Keratinocyte (primary cell): ENCODE measurements around the gene CTNNBL1. TPM values are rescaled to one million over a fixed set of nuclear protein-coding genes. Genes with fewer than 3 reads are reported as not detected.

Source experiments
- DNase-seq: peaks from one replicate; pipeline ENCODE4 v3.0.0-alpha.2; 2011; ENCODE audit warnings: low read depth, missing footprints, low spot score
- FAIRE-seq: peaks from 2 replicates; lab custom pipeline; 2011; peaks lifted over from hg19 to GRCh38; lab: Jason Lieb, UNC
- H2AFZ ChIP-seq: 2 replicates; pipeline ENCODE4 v1.6.0; 2012; ENCODE audit warnings: low read length, control low read depth, inconsistent platforms; ENCODE audit not compliant: control insufficient read depth
- H3K27ac ChIP-seq: 2 replicates; pipeline ENCODE4 v1.5.1; 2011; ENCODE audit warnings: low read length; ENCODE audit not compliant: control insufficient read depth, insufficient read depth
- H3K27me3 ChIP-seq: 3 replicates; pipeline ENCODE4 v1.6.0; 2011; ENCODE audit warnings: low read length; ENCODE audit not compliant: control insufficient read depth, insufficient read depth; ENCODE audit errors: extremely low read depth
- H3K36me3 ChIP-seq, 2 experiments: 2 replicates in 1 of 2; 3 replicates in 1 of 2; pipeline ENCODE4 v1.5.1; 2011; ENCODE audit warnings: low read length in 2 of 2, mild to moderate bottlenecking in 1 of 2; ENCODE audit not compliant: control insufficient read depth in 2 of 2, insufficient read depth in 2 of 2; ENCODE audit errors: extremely low read depth in 1 of 2
- H3K4me1 ChIP-seq: 3 replicates; pipeline ENCODE4 v1.5.1; 2011; ENCODE audit warnings: low read length; ENCODE audit not compliant: control insufficient read depth, insufficient read depth; ENCODE audit errors: extremely low read depth
- H3K4me2 ChIP-seq: 3 replicates; pipeline ENCODE4 v1.6.0; 2011; ENCODE audit warnings: low read depth, low read length; ENCODE audit not compliant: control insufficient read depth, insufficient read depth; ENCODE audit errors: extremely low read depth
- H3K4me3 ChIP-seq, 3 experiments: fragments of 200-600 bp in 1 of 3; sonication (generic) in 1 of 3; 2 replicates in 2 of 3; 3 replicates in 1 of 3; pipeline ENCODE4 v1.5.1; 2011 to 2016; ENCODE audit warnings: low read length in 3 of 3, mild to moderate bottlenecking in 3 of 3, control low read depth in 2 of 3, inconsistent platforms in 1 of 3, low read depth in 1 of 3, mixed read lengths in 1 of 3, mixed run types in 1 of 3, moderate library complexity in 1 of 3; ENCODE audit not compliant: control insufficient read depth in 2 of 3, insufficient read depth in 2 of 3; ENCODE audit errors: extremely low read depth in 1 of 3
- H3K79me2 ChIP-seq: 2 replicates; pipeline ENCODE4 v1.6.0; 2012; ENCODE audit warnings: low read length; ENCODE audit not compliant: control insufficient read depth, insufficient read depth
- H3K9ac ChIP-seq: 3 replicates; pipeline ENCODE4 v1.6.0; 2011; ENCODE audit warnings: low read length; ENCODE audit not compliant: control insufficient read depth, insufficient read depth; ENCODE audit errors: extremely low read depth
- H3K9me1 ChIP-seq: 3 replicates; pipeline ENCODE4 v1.6.0; 2011; ENCODE audit warnings: low read length; ENCODE audit not compliant: control insufficient read depth, insufficient read depth; ENCODE audit errors: extremely low read depth
- H3K9me3 ChIP-seq: 2 replicates; pipeline ENCODE4 v1.5.1; 2012; ENCODE audit warnings: low read depth, low read length; ENCODE audit not compliant: control insufficient read depth
- H4K20me1 ChIP-seq: 3 replicates; pipeline ENCODE4 v1.6.0; 2011; ENCODE audit warnings: low read length; ENCODE audit not compliant: control insufficient read depth, insufficient read depth; ENCODE audit errors: extremely low read depth
- EZH2 ChIP-seq: IDR thresholded peaks from one replicate; pipeline ENCODE4 v1.6.1; 2012; ENCODE audit warnings: inconsistent platforms, mild to moderate bottlenecking, low read length, moderate library complexity
- dilution Hi-C: fragments of 300-500 bp; cut with MboI; formaldehyde crosslinking; loops from one replicate; pipeline ENCODE4 v1.7.0; 2020; ENCODE audit warnings: low sequenced_read_pairs; ENCODE audit not compliant: extremely low pct_ligation_motif_present
- polyA plus RNA-seq, 5 experiments: library from polyadenylated mRNA; depleted of rRNA in 3 of 5; stranded (reverse) in 3 of 5; stranded (forward) in 1 of 5; unstranded in 1 of 5; fragments of >200 nt; gene quantifications; 1 replicate in 1 of 5; 2 replicates in 3 of 5; 3 replicates in 1 of 5; pipeline versions ENCODE4 v1.2.1 to v1.2.3, GENCODE V29; 2011 to 2012; ENCODE audit warnings: missing spikeins in 2 of 5, low read depth in 1 of 5, low replicate concordance in 1 of 5
- TF ChIP-seq, protein P1 (sequence below), 3 experiments: IDR thresholded peaks in 1 of 3; conservative IDR thresholded peaks in 1 of 3; optimal IDR thresholded peaks in 1 of 3; 2 replicates in 2 of 3; 3 replicates in 1 of 3; pipeline versions ENCODE3 to v1.5.1; 2011; ENCODE audit warnings: low read length in 3 of 3, mild to moderate bottlenecking in 3 of 3, moderate library complexity in 2 of 3, control low read depth in 1 of 3, inconsistent platforms in 1 of 3; ENCODE audit not compliant: insufficient read depth in 2 of 3; ENCODE audit errors: extremely low read depth in 1 of 3

Gene CTNNBL1
- polyA plus RNA-seq, 1 donor (not counting 4 experiments of a cell fraction or from before 2014, with no cell fraction given) = 37.0 TPM

- no peaks in the 10 kb centered on the region for H3K9me3 ChIP-seq
- H3K27me3 ChIP-seq = peaks cover 23% of the 10 kb centered on the region
- H3K9ac ChIP-seq = no peak overlapping the region
- H3K9me1 ChIP-seq = no peaks in the 10 kb centered on the region
- H4K20me1 ChIP-seq = no peaks in the 10 kb centered on the region
- DNase-seq (no peak), FAIRE-seq (no peak)
- no peaks in the 10 kb centered on the region for H3K79me2 ChIP-seq
- TF ChIP-seq EZH2 = no peak
- TF ChIP-seq, protein P1, sequence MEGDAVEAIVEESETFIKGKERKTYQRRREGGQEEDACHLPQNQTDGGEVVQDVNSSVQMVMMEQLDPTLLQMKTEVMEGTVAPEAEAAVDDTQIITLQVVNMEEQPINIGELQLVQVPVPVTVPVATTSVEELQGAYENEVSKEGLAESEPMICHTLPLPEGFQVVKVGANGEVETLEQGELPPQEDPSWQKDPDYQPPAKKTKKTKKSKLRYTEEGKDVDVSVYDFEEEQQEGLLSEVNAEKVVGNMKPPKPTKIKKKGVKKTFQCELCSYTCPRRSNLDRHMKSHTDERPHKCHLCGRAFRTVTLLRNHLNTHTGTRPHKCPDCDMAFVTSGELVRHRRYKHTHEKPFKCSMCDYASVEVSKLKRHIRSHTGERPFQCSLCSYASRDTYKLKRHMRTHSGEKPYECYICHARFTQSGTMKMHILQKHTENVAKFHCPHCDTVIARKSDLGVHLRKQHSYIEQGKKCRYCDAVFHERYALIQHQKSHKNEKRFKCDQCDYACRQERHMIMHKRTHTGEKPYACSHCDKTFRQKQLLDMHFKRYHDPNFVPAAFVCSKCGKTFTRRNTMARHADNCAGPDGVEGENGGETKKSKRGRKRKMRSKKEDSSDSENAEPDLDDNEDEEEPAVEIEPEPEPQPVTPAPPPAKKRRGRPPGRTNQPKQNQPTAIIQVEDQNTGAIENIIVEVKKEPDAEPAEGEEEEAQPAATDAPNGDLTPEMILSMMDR (optimal IDR thresholded peaks at IDR 0.05 in 1 of 3, IDR thresholded peaks at IDR 0.05 in 1 of 3, conservative IDR thresholded peaks at IDR 0.05 in 1 of 3; ENCODE audit: extremely low read depth in 1 of 3, insufficient read depth in 2 of 3, low read length in 3 of 3) = peak in 2 of 3 experiments; percentile 13 to 29
- H3K27ac ChIP-seq = no peak overlapping the region
- dilution Hi-C loops = no loop called here
- peak overlapping the region; percentile 58 for H3K4me2 ChIP-seq
- H3K36me3 ChIP-seq = no peaks in the 10 kb centered on the region
- peaks cover 26% of the 10 kb centered on the region for H3K4me1 ChIP-seq
- H2AFZ ChIP-seq = no peak overlapping the region
- peak overlapping the region in 1 of 3 experiments; percentile 11 for H3K4me3 ChIP-seq
Measured at GRCh38 chr20:37899105-37900045, 205.5 kb downstream of the CTNNBL1 start.

DNA sequence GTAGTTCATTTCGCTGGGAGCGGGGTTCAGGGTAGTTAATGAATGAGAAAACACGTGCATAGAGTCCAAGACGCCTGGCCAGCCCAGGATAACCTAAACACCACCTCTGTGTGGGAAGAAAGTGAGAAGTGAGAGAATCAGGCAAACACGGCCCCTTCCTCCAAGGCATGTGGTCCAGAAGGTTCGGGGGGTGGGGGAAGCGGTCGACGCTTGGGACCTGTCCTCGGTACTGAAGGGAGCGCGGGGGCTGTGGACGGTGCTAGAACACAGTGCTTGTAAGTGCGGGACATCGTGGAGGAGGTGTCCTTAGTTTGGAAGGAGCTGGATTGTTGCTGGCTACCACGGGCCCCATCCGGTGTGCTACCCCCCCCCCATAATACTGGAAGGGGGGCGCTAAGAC lies 207.4 kb downstream of the CTNNBL1 start:
- no peaks in the 10 kb centered on the region for H3K9me3 ChIP-seq
- dilution Hi-C loops = no loop called here
- peaks cover 26% of the 10 kb centered on the region for H3K4me1 ChIP-seq
- H3K9me1 ChIP-seq = no peaks in the 10 kb centered on the region
- TF ChIP-seq, protein P1 (optimal IDR thresholded peaks at IDR 0.05 in 1 of 3, IDR thresholded peaks at IDR 0.05 in 1 of 3, conservative IDR thresholded peaks at IDR 0.05 in 1 of 3; ENCODE audit: extremely low read depth in 1 of 3, insufficient read depth in 2 of 3, low read length in 3 of 3) = no peak
- TF ChIP-seq EZH2 = no peak
- H4K20me1 ChIP-seq = no peaks in the 10 kb centered on the region
- H2AFZ ChIP-seq = no peak overlapping the region
- FAIRE-seq = no peak
- no peak overlapping the region for H3K4me3 ChIP-seq
- no peak overlapping the region for H3K4me2 ChIP-seq
- H3K27ac ChIP-seq = no peak overlapping the region
- no peak for DNase-seq
- no peaks in the 10 kb centered on the region for H3K36me3 ChIP-seq
- H3K9ac ChIP-seq = no peak overlapping the region
- no peaks in the 10 kb centered on the region for H3K79me2 ChIP-seq
- peaks cover 32% of the 10 kb centered on the region for H3K27me3 ChIP-seq
